ENCODE data around the gene TGFB2.

Gene TGFB2

GRCh38 chr1:218464871-218465270 is 119.7 kb downstream of the TGFB2 start:
- no peak for DNase-seq

- no peak for DNase-seq
Measured at GRCh38 chr1:218466341-218467010, 121.3 kb downstream of the TGFB2 start.

- no peak for DNase-seq
Measured at GRCh38 chr1:218467101-218468072, 122.3 kb downstream of the TGFB2 start.

GRCh38 chr1:218468711-218469110 is 123.6 kb downstream of the TGFB2 start:
- no peak for DNase-seq

GRCh38 chr1:218472885-218473284 is 127.7 kb downstream of the TGFB2 start:
- no peak for DNase-seq

- no peak for DNase-seq
Measured at GRCh38 chr1:218473522-218473921, 128.4 kb downstream of the TGFB2 start.

GRCh38 chr1:218474128-218474527 is 129.0 kb downstream of the TGFB2 start:
- no peak for DNase-seq

- DNase-seq, result no peak
Measured at GRCh38 chr1:218475275-218475674, 130.1 kb downstream of the TGFB2 start.

GRCh38 chr1:218475699-218476098 is 130.6 kb downstream of the TGFB2 start:
- no peak for DNase-seq

- DNase-seq, result no peak
Measured at GRCh38 chr1:218476385-218476784, 131.2 kb downstream of the TGFB2 start.

- DNase-seq, result no peak
Measured at GRCh38 chr1:218478336-218478735, 133.2 kb downstream of the TGFB2 start.

GRCh38 chr1:218479436-218480115 is 134.4 kb downstream of the TGFB2 start:
- no peak for DNase-seq

GRCh38 chr1:218480137-218480536 is 135.0 kb downstream of the TGFB2 start:
- DNase-seq, result no peak

- DNase-seq, result no peak
Measured at GRCh38 chr1:218480588-218481099, 135.5 kb downstream of the TGFB2 start.

- DNase-seq, result no peak
Measured at GRCh38 chr1:218481116-218481775, 136.1 kb downstream of the TGFB2 start.

GRCh38 chr1:218482683-218483082 is 137.5 kb downstream of the TGFB2 start:
- no peak for DNase-seq

GRCh38 chr1:218485241-218485928 is 140.2 kb downstream of the TGFB2 start:
- no peak for DNase-seq

- DNase-seq, result no peak
Measured at GRCh38 chr1:218488531-218488930, 143.4 kb downstream of the TGFB2 start.

- no peak for DNase-seq
Measured at GRCh38 chr1:218488986-218489385, 143.8 kb downstream of the TGFB2 start.

GRCh38 chr1:218490406-218490922 is 145.3 kb downstream of the TGFB2 start:
- no peak for DNase-seq

GRCh38 chr1:218492874-218493273 is 147.7 kb downstream of the TGFB2 start:
- no peak for DNase-seq

- no peak for DNase-seq
Measured at GRCh38 chr1:218493986-218494385, 148.8 kb downstream of the TGFB2 start.
